Astrocyte (in vitro differentiated cells and primary cell): Measurements from ENCODE around the gene DENND1B.

Source experiments
- CTCF ChIP-seq: IDR thresholded peaks from 2 replicates; pipeline ENCODE4 v1.5.1; 2011; ENCODE audit warnings: low read depth, mild to moderate bottlenecking, inconsistent platforms, low read length, moderate library complexity; ENCODE audit not compliant: insufficient read depth
- EZH2 ChIP-seq: IDR thresholded peaks from 2 replicates; pipeline ENCODE4 v1.6.1; 2012; ENCODE audit warnings: mild to moderate bottlenecking, low read length, inconsistent platforms; ENCODE audit not compliant: insufficient read depth

GRCh38 chr1:197465528-197466327, 309.6 kb downstream of the DENND1B start:
- TF ChIP-seq CTCF = no peak
- TF ChIP-seq EZH2 = no peak
